ENCODE results near the gene TIMM10B.
A peak's percentile ranks its signal among the peaks of the same experiment; 100 is the strongest.

The TIMM10B gene

DNA sequence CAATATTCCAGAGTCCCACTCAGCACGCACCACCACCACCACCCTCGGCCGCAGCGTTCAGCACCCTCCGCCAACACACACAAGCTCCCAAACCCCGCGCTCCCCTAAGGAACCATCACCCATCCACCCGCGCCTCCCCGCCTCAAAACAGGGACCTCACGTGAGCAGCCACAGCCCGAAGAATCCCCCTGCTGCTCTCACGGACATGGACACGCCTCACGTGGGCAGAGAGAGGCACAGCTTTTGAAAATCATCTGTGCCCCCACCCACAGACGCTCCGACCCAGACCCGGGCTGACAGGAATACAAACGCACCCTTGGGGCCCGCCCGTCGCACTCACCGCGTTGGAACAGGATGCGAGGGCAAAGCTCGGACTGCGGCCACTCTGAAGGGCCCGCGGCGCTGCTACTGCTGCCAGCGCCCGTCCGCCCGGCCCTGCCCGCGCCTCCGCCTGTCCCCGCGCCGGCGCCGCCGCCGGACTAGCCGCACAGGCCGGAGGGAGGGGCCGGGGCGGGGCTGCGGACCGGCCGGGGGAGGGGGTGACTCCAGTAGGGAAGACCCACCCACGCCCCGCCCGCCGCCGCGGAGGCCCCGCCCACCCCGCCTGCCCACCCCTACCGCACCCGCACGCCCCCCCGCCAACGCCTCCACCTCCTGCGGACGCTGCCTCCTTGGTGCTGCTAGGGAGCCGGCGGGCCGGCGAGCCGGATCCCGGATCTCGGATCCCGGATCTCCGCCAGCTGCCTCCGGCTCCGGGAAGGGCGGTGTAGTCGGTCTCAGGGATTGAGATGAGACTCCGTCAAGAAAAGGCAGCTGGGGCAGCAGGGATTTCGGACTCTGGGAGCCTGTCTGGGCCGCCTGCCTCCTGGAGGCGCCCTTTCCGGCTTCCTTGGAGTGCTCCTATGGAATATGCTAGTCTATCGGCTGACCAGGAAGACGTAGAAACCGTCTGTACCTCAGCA, 7.6 kb upstream of the TIMM10B start, which contains the start of gene TRIM3:
TSS of gene TRIM3 (minus strand) at position 491 of the 962 bp plus-strand sequence. CDS start 8,246 bp downstream, outside the sequence.
- DNase-seq: peak; percentile 78

DNA sequence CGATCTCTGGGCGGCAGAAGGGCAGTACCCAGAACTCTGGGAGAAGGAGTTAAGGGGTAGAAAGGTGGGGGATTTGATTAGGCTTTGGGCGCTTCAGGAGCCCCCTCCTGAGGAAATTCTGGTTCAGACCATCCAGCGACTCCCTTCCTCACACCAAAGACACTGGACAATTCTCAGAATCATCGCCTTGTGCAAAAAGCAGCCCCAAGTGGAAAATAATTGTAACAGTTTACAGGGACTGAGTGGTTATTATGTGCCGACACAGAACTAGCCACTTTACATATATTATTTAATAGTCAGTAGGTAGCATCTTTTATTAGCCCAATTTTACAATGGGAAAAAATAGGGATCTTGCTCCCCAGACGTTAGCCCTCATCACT, 6.9 kb upstream of the TIMM10B start:
- no peak for DNase-seq

DNA sequence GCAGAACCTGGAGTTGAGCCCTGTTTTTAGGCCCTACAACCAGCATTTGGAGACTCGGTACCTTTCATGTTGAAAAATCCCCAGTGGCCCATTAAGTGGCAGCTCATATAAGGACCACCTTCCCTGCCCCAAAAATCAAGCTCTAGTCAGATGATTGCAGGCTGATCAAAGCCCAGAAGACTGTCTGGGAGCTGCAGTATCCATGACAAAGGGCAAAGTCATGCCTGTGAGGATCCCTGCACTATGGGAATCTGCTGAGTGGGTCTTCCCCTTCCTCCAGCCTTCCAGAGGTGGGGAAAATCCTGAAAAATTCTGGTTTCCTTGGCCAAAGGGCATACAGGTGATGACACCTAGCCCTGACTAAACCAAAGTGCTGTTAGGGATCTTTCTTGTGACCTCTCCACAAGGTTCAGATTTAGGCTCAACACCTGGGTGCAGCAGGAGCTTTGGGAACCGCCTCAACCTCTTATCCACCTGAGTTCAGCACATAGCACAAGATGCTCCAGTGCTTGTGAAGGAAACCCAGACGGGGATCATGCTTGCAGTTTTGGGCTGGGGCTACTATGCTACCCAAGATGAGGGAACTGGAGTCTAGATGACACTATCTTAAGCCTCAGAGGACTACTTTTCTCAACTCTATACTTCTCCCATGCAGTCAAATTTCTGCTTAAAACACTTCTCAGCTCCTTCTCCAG, 6.3 kb upstream of the TIMM10B start:
- DNase-seq: no peak

DNA sequence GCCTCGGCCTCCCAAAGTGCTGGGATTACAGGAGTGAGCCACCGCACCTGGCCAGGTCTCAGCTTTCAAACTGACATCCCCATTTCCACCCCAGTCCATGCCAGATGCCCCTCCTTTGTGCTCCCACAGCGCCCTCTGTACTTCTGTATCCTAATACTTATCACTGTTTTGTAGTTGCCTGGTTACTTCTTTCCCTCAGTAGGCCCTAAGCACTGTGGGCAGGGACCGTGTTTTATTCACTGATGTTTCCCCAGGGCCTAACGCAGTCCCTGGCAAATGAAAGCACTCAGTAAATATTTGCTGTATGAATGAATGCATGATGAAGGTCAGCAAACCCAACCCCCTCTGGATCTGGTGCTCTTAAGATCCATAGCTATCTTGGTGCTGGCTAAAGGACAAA, 5.4 kb upstream of the TIMM10B start:
- DNase-seq: no peak

DNA sequence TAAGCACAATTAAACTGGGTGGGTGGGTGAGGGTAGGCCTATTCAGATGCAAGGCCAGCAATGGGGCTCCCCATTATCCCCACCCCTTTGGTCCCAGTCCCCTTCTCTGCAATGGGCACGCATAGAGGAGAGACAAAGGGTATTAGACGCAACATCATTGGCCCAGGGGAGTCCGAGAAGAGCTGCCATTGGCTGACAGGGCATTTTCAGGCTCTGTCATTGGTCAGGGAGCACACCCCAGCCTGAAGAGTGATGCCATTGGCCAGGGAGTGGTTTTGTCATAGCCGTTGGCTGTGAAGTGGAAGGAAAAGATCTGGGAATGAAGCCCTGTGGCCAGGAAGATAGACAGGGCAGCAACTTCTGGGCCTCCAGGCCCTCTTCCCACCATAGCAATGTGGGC, 4.7 kb upstream of the TIMM10B start:
- DNase-seq: no peak

DNA sequence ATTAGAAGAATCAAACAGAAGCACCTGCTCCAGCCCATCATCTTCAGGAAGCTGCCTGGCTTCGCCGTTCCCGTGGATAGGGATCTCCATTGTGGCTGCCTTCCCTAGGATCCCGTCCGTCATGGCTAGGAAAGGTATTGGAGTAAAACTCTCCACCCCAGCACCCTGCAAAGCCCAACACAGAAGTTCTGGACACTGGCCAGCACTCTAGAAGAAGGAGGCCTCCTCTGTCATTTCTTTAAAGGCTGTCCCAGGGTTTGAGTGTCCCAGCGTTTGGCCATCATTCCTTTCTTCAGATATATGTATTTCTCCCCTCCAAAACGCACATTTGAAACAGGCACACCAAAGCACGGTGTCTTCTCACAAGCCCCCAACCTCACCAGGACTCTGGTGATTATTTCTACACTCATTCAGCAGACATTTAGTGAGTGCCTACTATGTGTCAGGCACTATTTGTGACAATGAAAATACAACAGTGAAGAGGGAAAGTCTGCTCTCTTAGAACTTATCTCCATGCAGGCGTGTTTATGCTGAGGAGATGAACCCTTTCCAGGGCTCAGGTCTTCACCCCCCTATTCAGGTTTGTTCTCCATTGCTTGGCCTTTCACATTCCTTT, 894 bp upstream of the TIMM10B start:
- no peak for DNase-seq

DNA sequence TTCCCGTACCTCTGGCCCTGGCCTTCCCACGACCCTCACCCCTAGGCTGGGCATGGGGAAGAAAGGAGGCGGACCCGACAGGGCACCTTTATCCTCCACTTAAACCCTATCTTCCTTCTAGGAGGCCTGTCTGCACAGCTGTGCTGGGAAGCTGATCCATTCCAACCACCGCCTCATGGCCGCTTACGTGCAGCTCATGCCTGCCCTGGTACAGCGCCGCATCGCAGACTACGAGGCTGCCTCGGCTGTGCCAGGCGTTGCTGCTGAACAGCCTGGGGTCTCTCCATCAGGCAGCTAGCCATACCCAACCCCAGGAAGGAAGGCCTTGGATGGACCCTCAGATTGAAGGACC, 599 bp downstream of the TIMM10B start:
- DNase-seq: no peak

DNA sequence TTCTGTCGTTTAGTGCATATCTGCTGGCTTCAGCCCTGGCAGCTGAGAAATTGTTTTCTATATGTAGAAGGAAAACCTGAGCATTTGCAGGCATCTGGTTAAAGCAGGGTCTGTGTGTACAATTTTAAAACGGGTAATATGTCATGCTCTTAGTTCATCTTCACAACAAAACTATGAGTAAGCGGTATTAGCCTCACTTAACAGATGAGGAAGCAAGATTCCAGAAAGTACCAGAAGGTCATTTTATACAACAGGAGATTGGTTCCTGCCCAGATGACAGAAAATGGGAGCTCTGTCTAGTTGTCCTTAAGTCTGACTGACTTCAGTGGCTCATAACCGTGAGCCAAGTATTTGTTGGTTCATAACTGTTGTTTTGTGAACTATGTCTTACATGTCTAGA, 1.1 kb downstream of the TIMM10B start:
- DNase-seq: no peak

DNA sequence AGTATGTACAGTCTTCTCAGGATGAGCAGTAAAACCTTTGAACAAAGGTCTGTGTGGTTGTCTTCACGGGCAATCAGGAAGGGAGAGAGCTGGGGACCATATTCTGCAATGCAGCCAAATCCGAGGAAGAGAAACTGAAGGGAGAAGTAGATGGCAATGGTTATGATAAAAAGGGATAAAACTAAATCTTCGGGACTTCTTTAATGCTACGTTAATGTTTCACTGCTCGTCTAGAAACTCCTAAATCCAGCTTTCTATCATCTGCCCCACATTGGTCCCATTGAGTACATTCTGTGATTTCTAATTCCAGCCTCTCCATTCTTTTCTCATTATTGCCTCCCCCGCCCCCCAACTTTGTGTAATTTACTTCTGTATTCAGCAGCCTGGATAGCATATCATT, 1.7 kb downstream of the TIMM10B start:
- DNase-seq: no peak

DNA sequence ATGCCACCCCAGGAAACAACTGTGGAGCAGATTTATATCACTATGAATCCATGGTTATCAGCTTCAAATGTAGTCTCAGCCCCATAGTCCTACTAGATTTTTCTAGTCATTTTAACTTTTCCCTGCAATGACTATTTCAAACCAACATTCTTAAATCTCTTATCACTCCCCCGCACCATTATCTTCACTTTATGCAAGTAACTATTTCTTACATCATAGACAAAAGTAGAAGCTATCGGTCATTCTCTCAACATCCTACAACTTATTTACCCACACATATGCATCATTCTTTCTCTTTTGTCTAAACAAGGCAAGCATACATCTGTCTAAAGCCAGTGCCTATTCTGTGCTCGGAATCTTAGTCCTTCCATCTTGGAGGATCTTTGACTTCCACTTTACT, 4.4 kb downstream of the TIMM10B start:
- DNase-seq: no peak

DNA sequence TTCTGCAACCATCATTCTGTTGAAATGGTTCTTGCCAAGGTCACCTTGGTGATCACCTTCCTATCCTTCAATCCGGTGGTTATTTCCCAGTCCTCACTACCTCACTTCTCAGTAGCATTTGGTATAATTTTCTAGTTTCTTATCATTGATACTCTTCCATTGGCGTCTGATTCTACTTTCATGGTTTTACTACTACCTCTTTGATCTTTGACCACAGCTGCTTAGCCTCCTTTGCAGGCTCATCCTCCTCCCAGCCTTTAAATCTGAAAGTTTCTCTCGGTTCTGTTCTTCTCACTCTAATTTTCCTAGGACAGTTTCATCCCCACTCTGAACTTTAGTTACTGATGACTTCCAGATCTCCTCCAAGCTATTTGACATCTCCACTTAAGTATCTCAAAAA, 5.0 kb downstream of the TIMM10B start:
- DNase-seq: no peak

DNA sequence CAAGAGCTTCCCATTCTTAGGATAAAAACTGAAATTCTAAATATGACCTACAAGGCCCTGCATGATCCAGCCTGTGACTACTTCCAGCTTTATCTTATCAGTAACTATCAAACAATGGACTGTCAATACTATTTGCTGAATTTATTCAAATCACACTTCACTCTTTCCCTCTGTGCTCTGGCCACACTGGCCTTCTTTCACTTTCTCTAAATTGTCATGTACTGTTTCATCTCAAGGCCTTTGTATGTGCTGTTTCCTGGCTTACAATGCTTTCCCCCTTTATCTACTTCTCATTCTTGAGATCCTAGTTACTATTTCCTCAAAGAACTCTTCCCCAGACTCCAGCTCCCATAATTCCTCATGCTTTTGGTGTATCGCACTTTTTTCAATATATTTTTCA, 5.6 kb downstream of the TIMM10B start:
- no peak for DNase-seq

DNA sequence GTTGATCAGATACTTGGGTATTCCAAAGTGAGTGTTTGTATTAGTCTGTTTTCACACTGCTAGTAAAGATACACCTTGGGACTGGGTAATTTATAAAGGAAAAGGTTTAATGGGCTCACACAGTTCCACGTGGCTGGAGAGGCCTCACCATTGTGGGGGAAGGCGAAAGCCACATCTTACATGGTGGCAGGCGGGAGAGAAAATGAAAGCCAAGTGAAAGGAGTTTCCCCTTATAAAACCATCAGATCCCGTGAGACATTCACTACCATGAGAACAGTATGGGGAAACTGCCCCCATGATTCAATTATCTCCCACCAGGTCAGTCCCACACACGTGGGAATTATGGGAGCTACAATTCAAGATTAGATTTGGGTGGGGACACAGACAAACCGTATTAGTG, 7.0 kb downstream of the TIMM10B start:
- no peak for DNase-seq

DNA sequence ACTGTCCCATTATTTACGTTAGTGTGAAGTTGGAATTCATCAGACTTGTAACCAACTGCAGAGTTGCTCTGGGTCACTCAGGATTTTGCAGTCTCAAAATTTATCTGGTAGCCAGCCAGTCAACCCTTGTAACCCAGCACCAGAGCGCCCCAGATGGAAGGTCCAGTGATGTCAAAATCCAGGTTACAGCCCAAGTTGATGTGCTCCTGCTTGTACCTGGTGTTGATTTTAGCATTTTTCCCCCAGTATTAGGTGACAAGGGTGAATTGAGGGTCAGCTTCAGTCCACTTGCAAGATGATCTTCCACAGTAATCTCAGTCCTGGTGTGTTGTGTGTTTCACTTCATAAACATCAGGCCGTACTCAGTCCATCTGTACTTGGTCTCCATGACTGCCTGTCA, 7.5 kb downstream of the TIMM10B start:
- no peak for DNase-seq

DNA sequence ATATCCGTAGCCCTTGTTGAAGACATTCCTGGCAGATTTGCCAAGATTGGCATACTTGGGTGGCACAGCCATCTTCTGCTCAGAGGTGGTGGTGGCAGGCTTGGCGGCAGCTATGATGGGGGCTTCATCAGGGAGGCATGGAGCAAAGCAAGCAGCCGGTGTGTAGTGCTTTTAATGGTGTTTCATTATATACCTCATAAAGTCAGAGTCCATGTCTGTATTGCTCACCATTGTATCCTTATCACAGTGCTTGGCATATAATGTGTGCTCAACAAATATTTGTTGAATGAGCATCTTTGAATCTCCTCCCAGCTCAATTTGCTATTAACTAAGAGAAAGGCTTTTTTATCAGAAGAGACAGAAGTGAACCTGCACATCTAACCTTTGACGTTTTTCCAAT, 8.0 kb downstream of the TIMM10B start:
- no peak for DNase-seq

DNA sequence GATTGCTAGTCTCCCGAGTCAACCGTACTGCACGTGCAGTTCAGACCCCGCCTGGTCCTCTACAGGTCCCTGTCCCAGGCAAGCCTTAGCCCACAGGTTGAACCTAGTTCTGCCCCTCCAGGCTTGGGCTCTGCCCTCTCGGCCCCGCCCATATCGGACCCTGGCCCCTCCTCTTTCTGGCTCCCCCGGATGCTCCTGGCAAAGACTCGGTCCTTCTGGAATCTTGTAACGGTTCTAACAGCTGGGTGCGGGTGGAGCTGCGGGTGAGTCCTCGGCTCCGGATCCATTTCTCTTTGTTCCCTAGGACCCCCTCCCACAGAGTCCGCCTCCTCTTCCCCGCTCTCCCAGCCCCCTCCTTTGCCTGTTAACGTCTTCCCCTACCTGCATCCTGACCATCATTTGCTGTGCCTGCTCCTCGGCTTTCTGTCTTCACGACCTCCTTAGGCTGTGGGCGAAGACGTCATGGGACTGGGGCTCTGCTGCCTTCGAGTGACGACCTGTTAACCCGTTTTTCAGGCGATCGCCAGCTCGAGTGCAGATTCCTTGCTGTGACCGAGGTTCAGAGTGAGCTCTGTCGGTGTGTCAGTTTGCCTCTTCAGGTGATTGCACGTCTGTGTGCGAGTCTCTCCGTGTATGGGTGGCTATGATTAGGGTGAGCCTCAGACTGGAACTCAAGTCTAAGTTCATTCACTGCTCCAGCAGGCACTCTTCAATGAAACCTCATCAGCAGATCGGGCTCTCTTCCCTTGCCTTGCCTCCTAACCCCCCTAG, 16.0 kb downstream of the TIMM10B start, which contains the start of gene DNHD1:
TSS of gene DNHD1 (plus strand) at position 212 of the 771 bp plus-strand sequence. CDS start 936 bp downstream, outside the sequence.
- DNase-seq: no peak

DNA sequence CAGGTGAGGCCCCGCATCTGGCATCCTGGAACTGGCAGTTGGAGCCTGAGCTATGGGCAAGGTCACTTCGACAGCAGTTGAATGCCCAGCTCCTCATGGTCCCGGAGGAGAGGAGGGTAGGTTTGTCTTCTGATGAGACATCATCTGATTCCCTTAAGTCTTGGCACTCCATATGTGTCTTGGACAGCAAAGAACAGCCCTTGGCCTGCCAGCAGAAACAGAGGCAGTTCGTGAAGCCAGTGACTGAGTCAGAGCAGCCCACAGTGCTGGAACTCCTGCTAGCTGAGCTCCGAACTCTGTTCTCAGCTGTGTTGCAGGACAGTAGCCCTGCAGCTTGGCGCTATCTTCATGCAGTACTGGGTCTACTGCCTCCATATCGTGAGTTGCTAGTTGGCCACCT, 16.8 kb downstream of the TIMM10B start:
- no peak for DNase-seq

DNA sequence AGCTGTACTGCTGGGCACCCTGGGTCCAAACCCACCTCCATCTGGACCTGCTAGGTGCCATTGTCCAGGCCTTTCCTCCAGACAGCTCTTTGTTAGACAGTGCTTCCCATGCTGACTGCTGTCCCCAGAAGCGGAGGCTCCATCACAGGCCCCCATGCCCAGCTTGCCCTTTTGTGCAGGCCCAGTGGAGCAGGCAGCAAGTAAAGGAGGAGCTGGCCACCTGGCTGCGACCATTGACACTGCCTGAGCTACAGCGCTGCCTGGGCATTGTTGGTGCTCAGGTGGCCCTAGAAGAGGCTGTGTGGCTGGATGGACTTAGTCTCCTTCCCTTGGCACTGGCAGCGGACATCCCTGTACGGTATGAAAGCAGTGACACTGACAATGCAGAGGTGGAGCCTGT, 17.2 kb downstream of the TIMM10B start:
- no peak for DNase-seq

DNA sequence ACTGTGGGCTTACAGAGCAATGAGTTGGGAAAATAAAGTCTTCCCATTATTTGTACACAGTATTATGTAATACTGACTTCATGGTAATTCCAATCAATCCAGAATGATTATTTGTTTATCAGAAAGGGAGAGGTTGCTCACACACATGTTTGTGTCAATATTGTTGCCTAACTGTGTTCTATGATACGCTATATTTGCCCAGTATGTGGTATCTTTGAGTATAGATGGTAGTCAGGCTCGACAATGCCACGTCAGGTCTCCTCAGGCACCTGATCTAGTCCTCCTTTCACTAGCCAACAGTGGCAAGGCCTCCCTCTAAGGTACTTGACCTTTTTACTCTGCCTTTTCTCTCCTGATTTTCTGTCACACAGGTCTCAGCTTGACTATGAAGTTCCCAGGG, 21.1 kb downstream of the TIMM10B start:
- no peak for DNase-seq

DNA sequence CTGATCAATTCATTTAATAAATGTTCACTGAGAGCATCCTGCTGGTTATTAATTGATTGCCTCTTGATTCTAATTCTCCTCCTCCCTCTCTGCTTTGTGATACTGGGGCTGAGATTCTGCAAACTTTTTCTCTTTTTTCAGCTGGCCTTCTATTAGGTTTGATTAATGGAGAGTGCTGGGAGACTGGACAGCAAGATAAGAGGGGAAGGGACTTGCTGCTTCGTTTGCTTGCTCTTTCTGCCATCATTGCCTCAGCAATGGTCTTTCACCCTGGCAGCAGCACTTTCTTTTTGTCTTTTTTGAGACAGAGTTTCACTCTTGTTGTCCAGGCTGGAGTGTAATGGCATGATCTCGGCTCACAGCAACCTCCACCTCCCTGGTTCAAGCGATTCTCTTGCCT, 22.9 kb downstream of the TIMM10B start:
- DNase-seq: no peak

DNA sequence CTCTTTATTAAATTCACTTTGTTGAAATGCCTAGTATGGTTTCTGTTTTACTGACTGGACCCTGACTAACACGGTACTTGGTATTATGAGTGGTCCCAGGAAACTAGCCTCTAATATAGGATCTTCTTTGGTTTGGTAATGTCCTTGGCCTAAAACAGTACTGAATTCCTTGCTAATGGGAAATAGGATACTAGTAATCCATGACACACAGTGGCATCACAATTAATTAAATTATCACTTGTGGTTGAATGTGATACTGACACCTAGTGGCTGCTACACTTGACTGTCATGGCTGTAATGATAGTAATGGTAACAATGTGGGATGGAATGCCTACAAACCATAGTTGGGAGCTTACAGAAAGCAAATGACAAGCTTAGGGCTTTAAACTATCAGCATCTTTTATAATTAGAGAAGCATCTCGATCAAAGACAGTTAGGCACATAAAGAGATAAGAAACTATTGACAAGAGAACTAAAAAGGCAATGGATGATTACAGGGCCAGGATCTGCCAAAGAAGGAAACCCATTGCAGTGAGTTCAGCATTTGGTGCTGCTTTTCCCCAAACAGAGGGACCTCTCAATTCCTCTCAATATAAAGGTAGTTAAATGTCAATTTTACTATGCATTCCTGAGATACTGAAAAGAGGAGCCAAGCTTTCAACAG, 24.4 kb downstream of the TIMM10B start:
- DNase-seq: no peak

DNA sequence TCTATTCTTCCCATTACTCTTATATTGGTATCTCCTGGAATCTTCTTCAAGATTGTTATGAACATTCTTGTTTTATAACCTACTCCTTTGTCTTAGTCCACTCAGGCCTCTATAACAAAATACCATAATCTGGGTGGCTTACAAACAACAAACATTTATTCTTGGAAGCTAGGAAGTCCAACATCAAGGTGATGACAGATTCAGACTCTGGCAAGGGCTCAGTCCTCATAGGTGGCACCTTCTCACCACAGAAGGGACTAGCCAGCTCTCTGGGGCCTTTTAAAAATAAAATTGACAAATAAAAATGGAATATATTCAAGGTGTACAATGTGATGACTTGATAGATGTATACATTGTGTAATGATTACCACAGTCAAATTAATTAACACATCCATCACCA, 35.6 kb downstream of the TIMM10B start:
- no peak for DNase-seq

Data from stimulated activated CD8-positive, alpha-beta memory T cell treated with anti-CD3 and anti-CD28 coated beads, Interleukin-4, amount 100 ng/mL, for 48 hours (primary cell).